B cell (primary cell): ENCODE results near the gene RNLS. TPM values are rescaled to one million over a fixed set of nuclear protein-coding genes. Genes with fewer than 3 reads are reported as not detected.

Experiments
- ATAC-seq: fragments of 200-7000 bp; cut with Tn5 transposase; one replicate; pipeline ENCODE4 v1.10.0; 2021; ENCODE audit warnings: low read depth, mild to moderate bottlenecking, moderate number of reproducible peaks, moderate library complexity
- CTCF ChIA-PET: fragments of 350-600 bp; sonication (Branson Sonifier 250); formaldehyde crosslinking; loops from one replicate; lab custom pipeline; 2021; ENCODE audit warnings: antibody characterized with exemption, inconsistent platforms; lab: Charles Lee
- POLR2A ChIA-PET: fragments of 350-600 bp; sonication (Branson Sonifier 250); formaldehyde crosslinking; loops from one replicate; lab custom pipeline; 2021; ENCODE audit warnings: antibody characterized with exemption; lab: Charles Lee
- DNase-seq: peaks from one replicate; pipeline ENCODE4 v3.0.0; 2013
- H2AFZ ChIP-seq: 2 replicates; pipeline ENCODE4 v1.6.1; 2012; ENCODE audit warnings: mild to moderate bottlenecking, low read depth, low read length; ENCODE audit not compliant: insufficient read depth, poor library complexity, severe bottlenecking
- H3K27ac ChIP-seq, 2 donors: 1 replicate in 1 of 2; 2 replicates in 1 of 2; pipeline ENCODE4 v1.5.1; 2012 to 2013; ENCODE audit warnings: low read length in 2 of 2, mild to moderate bottlenecking in 2 of 2, moderate library complexity in 1 of 2
- H3K27me3 ChIP-seq, 4 experiments: fragments of 200-600 bp in 1 of 4; sonication (generic) in 1 of 4; replicated peaks in 1 of 4; 1 replicate in 2 of 4; 2 replicates in 2 of 4; pipeline versions ENCODE4 v1.6.1 to v1.7.0; 2013 to 2016; ENCODE audit warnings: low read length in 3 of 4, mild to moderate bottlenecking in 2 of 4, mixed read lengths in 1 of 4, moderate library complexity in 1 of 4; ENCODE audit not compliant: insufficient read depth in 4 of 4, control insufficient read depth in 3 of 4; ENCODE audit errors: control extremely low read depth in 1 of 4
- H3K36me3 ChIP-seq, 2 experiments: replicated peaks in 1 of 2; 1 replicate in 1 of 2; 2 replicates in 1 of 2; pipeline versions ENCODE4 v1.6.1 to v1.7.1; 2013; ENCODE audit warnings: low read length in 1 of 2; ENCODE audit not compliant: insufficient read depth in 2 of 2, control insufficient read depth in 1 of 2; ENCODE audit errors: control extremely low read depth in 1 of 2, extremely low read depth in 1 of 2
- H3K4me1 ChIP-seq, 2 donors: fragments of 200-600 bp in 1 of 2; sonication (generic) in 1 of 2; 1 replicate in 1 of 2; 2 replicates in 1 of 2; pipeline versions ENCODE4 v1.5.1 to v1.6.1; 2013 to 2017; ENCODE audit warnings: low read length in 2 of 2; ENCODE audit not compliant: control insufficient read depth in 2 of 2, insufficient read depth in 2 of 2
- H3K4me2 ChIP-seq: replicated peaks from 2 replicates; pipeline ENCODE3; 2012; ENCODE audit warnings: mild to moderate bottlenecking, low read depth, low read length; ENCODE audit not compliant: poor library complexity, severe bottlenecking
- H3K4me3 ChIP-seq, 5 experiments: fragments of 200-600 bp in 1 of 5; sonication (generic) in 1 of 5; 1 replicate in 3 of 5; 2 replicates in 2 of 5; pipeline versions ENCODE4 v1.5.1 to v1.7.0; 2011 to 2016; ENCODE audit warnings: low read length in 4 of 5, mild to moderate bottlenecking in 4 of 5, low read depth in 2 of 5, control low read depth in 1 of 5, moderate library complexity in 1 of 5; ENCODE audit not compliant: insufficient read depth in 1 of 5; ENCODE audit errors: control extremely low read depth in 1 of 5, extremely low read depth in 1 of 5
- H3K79me2 ChIP-seq: fragments of 200-600 bp; sonication (generic); one replicate; pipeline ENCODE4 v1.6.0; 2016; ENCODE audit warnings: low read length; ENCODE audit not compliant: control insufficient read depth, insufficient read depth
- H3K9ac ChIP-seq: fragments of 200-600 bp; sonication (generic); 2 replicates; pipeline ENCODE4 v1.6.1; 2017; ENCODE audit warnings: mild to moderate bottlenecking, low read length, moderate library complexity
- H3K9me3 ChIP-seq, 3 donors: one replicate each; pipeline versions ENCODE4 v1.6.1 to v1.7.1; 2013; ENCODE audit warnings: low read length in 2 of 3; ENCODE audit not compliant: control insufficient read depth in 2 of 3, insufficient read depth in 1 of 3; ENCODE audit errors: control extremely low read depth in 1 of 3
- H4K20me1 ChIP-seq: 2 replicates; pipeline ENCODE4 v1.6.0; 2012; ENCODE audit warnings: mild to moderate bottlenecking, low read length; ENCODE audit not compliant: insufficient read depth, control insufficient read depth, poor library complexity, severe bottlenecking
- H3K27ac Mint-ChIP-seq: one replicate; pipeline ENCODE4 v1.8.0; 2021; ENCODE audit warnings: mixed read lengths
- H3K27me3 Mint-ChIP-seq: one replicate; pipeline ENCODE4 v1.8.0; 2021; ENCODE audit warnings: mixed read lengths
- H3K4me1 Mint-ChIP-seq: one replicate; pipeline ENCODE4 v1.8.0; 2021; ENCODE audit warnings: mixed read lengths
- H3K4me3 Mint-ChIP-seq: one replicate; pipeline ENCODE4 v1.8.0; 2021; ENCODE audit warnings: mixed read lengths
- H3K9me3 Mint-ChIP-seq: one replicate; pipeline ENCODE4 v1.8.0; 2022; ENCODE audit warnings: mixed read lengths; ENCODE audit not compliant: insufficient read depth
- EZH2 ChIP-seq: IDR thresholded peaks from 2 replicates; pipeline ENCODE4 v1.6.1; 2012; ENCODE audit warnings: borderline replicate concordance, low read depth, mild to moderate bottlenecking, moderate library complexity, low read length; ENCODE audit not compliant: insufficient read depth, poor library complexity, severe bottlenecking
- WGBS: methylation state at CpG from one replicate; pipeline ENCODE4 v1.1.5; 2013; ENCODE audit warnings: missing lambda C conversion rate; ENCODE audit not compliant: insufficient coverage; 5-methylcytosine and 5-hydroxymethylcytosine counted together
- intact Hi-C: fragments of 100-400 bp; cut with micrococcal nuclease; formaldehyde crosslinking; loops from one replicate; pipeline ENCODE4 v1.10.0; 2022
- polyA plus RNA-seq: library from polyadenylated mRNA; depleted of rRNA; stranded (reverse); fragments of >200 nt; gene quantifications from 2 replicates; pipeline ENCODE4 v1.2.3, GENCODE V29; 2012
- total RNA-seq, 2 donors: library from RNA; stranded (reverse); fragments of 120-200 nt in 1 of 2; gene quantifications; 1 replicate in 1 of 2; 2 replicates in 1 of 2; pipeline versions ENCODE4 v1.2.3 to v1.2.4, GENCODE V29; 2013 to 2022
- TF ChIP-seq, protein P1 (sequence below): fragments of 200-600 bp; IDR thresholded peaks from one replicate; pipeline ENCODE4 v1.8.0; 2022; ENCODE audit warnings: antibody characterized with exemption, mild to moderate bottlenecking

The RNLS gene
- total and polyA plus RNA-seq, 2 donors (not counting 1 experiment from before 2014, with no cell fraction given), result 3.5 to 7.5 TPM

GRCh38 chr10:88466786-88467185, 116.3 kb downstream of the RNLS start:
- Mint-ChIP-seq H3K9me3 (no peaks in the 10 kb centered on the region), H3K27ac (no peak overlapping the region), H3K4me1 (no peaks in the 10 kb centered on the region), H3K4me3 (no peak overlapping the region), H3K27me3 (no peaks in the 10 kb centered on the region)
- no peak overlapping the region for H3K4me3 ChIP-seq
- TF ChIP-seq, protein P1, sequence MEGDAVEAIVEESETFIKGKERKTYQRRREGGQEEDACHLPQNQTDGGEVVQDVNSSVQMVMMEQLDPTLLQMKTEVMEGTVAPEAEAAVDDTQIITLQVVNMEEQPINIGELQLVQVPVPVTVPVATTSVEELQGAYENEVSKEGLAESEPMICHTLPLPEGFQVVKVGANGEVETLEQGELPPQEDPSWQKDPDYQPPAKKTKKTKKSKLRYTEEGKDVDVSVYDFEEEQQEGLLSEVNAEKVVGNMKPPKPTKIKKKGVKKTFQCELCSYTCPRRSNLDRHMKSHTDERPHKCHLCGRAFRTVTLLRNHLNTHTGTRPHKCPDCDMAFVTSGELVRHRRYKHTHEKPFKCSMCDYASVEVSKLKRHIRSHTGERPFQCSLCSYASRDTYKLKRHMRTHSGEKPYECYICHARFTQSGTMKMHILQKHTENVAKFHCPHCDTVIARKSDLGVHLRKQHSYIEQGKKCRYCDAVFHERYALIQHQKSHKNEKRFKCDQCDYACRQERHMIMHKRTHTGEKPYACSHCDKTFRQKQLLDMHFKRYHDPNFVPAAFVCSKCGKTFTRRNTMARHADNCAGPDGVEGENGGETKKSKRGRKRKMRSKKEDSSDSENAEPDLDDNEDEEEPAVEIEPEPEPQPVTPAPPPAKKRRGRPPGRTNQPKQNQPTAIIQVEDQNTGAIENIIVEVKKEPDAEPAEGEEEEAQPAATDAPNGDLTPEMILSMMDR, result no peak
- TF ChIP-seq EZH2, result no peak
- H3K4me1 ChIP-seq, result no peaks in the 10 kb centered on the region
- H3K4me2 ChIP-seq, result no peak overlapping the region
- POLR2A ChIA-PET, result no interaction called here
- H3K79me2 ChIP-seq, result no peaks in the 10 kb centered on the region
- CTCF ChIA-PET, result no interaction called here
- H3K36me3 ChIP-seq, result no peaks in the 10 kb centered on the region
- no peaks in the 10 kb centered on the region for H3K27me3 ChIP-seq
- no peaks in the 10 kb centered on the region for H4K20me1 ChIP-seq
- DNase-seq, result no peak
- no peak overlapping the region for H3K27ac ChIP-seq
- intact Hi-C loops, result no loop called here
- H3K9me3 ChIP-seq, result no peaks in the 10 kb centered on the region
- no peak overlapping the region for H3K9ac ChIP-seq
- H2AFZ ChIP-seq, result no peak overlapping the region
- WGBS, result no CpG with 5 or more reads among the region's 3 CpGs
- no peak for ATAC-seq

- Histone ChIP-seq H3K36me3 (no peaks in the 10 kb centered on the region), H3K4me3 (no peak overlapping the region), H3K27ac (no peak overlapping the region), H2AFZ (no peak overlapping the region), H3K79me2 (no peaks in the 10 kb centered on the region), H3K4me2 (no peak overlapping the region), H3K4me1 (no peaks in the 10 kb centered on the region), H4K20me1 (no peaks in the 10 kb centered on the region), H3K9ac (no peak overlapping the region), H3K9me3 (no peaks in the 10 kb centered on the region), H3K27me3 (no peaks in the 10 kb centered on the region)
- intact Hi-C loops, result no loop called here
- DNase-seq (no peak), ATAC-seq (no peak)
- TF ChIP-seq EZH2, result no peak
- TF ChIP-seq, protein P1, result no peak
- Mint-ChIP-seq H3K4me3 (no peak overlapping the region), H3K27me3 (no peaks in the 10 kb centered on the region), H3K9me3 (no peaks in the 10 kb centered on the region), H3K4me1 (no peaks in the 10 kb centered on the region), H3K27ac (no peak overlapping the region)
- CTCF ChIA-PET, result no interaction called here
- POLR2A ChIA-PET, result no interaction called here
Observed at GRCh38 chr10:88465765-88466164, 117.4 kb downstream of the RNLS start.
